GM21526 (cell line): ENCODE data around the gene FHOD3.
"Not testable (repeated sequence)": the region's sequence is repeated elsewhere in the genome, so short reads cannot be mapped to it uniquely, and the experiment has no call there.

Source experiments
- ATAC-seq: cut with Tn5 transposase; IDR thresholded peaks from one replicate; pipeline ENCODE4 v1.9.1; 2021; ENCODE audit warnings: moderate library complexity; ENCODE audit not compliant: unreplicated experiment, low FRiP score

FHOD3 gene

DNA sequence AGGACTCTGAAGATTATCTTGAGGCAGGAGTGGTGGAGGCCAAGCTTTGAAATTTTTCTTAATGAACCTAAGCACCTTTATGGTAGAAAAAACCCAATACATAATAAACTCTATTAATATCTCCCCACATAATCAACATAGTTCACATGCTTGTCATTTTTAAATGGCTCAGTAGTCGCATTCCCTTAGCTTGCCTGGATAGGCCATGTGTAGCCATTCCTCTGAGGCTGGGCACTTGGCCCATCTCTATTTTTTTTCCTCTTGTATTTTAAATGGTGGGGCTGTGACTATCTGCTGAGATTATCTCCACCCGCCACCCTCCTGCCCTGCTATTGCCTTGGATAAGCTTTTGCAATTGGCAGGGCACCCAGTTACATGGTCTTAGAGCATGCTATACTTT, 143.1 kb downstream of the FHOD3 start:
- no peak for ATAC-seq

DNA sequence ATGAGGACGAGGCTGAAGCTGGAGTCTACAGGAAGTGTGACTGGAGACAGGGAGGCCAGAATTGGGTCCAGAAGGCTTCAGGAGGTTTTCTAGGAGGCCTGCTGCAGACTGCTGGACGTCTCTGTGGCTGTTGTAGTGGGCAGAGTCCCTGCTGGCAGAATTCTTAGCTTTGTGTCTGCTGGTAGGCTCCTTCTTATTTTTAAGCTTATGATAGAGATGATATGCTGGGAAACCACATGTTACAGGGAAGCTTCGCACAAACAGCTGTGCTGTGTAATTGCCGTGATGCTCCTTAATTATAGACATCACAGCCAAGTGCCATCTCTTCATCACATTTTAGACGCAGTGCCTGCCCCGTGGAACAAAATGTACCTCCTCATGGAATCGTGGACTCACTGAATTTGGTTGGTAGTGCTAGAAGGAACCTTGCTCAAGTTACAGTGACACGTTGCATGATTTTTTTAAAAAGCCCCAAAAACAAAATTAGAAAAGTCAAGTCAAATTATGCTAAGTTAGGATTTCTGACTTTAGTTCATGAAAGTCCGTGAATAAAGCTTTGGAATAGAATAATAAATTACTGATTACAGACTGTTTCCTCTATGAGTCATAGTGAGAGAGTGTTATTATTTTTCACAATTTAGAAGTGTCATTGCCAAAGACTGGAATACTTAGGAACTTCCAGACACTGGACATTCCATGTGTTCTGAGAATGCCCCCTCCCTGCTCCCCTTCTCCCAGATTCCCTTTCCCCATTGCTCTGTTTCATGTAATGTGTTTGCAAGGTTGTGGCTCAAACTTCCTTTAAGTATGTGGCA, 144.1 kb downstream of the FHOD3 start:
- no peak for ATAC-seq

DNA sequence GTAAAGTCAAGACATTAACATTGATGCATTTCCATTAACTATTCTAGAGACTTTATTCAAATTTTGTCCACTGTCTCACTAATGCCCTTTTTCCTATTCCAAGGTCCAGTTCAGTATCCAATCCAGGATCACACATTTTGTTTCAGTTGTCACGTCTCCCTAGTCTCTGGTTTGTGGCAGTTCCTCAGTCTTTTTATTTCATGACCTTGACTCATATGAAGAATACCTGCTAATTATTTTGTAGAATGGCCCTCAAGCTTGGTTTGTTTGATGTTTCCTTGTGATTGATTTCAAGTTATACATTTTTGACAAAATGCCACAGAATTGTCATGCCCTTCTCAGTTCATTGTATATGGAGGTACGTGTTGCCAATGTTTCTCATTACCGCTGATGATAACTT, 145.2 kb downstream of the FHOD3 start:
- ATAC-seq: no peak

DNA sequence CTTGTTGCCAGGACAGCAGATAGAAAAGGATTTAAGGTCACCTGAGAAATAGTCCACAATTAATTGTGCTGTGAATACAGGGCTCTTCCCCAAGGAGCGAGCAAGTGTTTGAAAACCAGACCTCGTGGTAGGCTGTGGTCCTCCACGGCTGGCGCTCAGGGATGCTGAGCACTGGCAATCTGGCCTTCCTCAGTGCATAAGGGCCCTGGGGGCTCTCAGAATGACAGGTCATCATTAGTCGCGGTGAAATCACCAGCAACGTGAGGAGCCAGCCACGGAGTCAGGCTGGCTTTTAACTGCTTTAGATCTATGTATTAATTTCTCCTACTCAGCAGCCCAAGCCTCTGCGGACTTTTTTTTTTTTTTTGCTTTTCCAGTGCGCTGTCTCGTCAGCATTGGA, 148.5 kb downstream of the FHOD3 start:
- no peak for ATAC-seq

DNA sequence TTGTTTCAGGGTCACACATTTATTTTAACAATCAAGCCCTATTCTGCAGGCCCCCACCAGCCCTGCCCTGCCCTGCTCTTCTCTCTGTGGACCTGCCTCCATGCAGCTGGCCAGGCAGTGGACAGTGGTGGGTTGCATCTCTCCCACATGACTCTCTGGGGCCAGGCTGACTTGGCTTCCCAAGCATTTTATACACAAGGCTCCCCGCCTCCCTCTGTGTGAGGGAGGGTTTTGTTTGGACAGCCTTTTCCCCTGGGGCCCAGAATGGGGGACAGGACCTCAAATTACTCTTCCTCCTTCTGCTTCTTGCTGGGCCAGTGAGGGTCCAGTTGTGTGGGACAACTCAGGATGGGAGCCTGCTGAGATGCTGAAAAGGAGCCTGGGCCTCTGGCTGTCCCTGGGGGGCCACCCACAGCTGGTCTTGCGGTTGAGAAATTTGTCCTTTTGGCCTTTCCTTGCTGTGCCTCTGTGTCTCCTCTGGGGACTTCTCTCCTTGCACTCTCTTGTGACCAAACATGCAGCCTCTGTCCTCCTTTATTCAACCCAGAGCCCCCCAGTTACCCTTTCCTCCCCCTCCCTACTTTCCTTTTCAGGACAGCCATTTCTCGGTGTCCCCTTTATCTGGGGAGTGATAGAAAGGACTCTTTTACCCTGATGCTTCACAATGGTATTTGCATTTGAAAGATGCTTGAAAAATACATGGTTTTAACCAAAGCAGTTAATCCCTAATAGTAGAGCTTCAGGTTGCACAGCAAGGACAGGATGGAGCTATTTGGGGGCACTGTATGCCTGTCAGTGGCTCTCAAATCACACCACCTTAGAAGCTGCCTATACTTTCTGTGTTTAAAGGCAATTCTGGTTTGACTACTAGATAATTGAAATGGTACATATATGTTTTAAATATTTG, 151.1 kb downstream of the FHOD3 start:
- no peak for ATAC-seq

DNA sequence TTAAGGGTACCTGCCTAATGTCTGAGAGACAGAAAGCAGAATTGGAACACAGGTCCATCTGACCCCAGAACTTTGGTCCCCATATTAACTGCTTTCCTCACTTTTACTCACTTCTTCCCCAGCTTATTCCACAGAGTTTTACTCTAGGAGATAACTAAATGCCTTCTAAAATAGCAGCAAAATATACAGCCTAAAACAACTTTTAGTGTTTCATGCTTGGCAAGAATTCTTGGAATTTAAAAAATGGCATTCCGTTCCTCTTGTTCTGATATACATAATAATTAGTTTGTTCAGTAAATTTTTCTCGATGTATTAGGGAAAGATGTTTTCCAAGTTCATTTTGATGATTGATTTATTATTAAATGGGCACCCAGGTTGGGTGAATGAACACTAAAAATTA, 151.9 kb downstream of the FHOD3 start:
- ATAC-seq: no peak

DNA sequence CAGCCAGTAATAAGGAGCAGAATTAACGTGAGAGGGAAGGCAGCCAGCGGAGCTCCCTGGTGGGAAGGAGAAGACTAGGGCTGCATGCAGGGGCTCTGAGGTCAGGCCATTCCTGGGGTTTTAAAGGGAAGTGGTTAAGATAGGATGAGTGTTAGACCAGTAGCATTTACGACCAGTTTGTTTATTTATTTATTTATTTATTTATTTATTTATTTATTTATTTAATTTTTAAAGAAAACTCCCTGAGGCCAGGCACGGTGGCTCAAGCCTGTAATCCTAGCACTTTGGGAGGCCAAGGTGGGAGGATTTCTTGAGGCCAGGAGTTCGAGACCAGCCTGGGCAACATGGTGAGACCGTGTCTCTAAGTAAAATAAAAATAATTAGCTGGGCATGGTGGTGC, 152.8 kb downstream of the FHOD3 start:
- no peak for ATAC-seq

DNA sequence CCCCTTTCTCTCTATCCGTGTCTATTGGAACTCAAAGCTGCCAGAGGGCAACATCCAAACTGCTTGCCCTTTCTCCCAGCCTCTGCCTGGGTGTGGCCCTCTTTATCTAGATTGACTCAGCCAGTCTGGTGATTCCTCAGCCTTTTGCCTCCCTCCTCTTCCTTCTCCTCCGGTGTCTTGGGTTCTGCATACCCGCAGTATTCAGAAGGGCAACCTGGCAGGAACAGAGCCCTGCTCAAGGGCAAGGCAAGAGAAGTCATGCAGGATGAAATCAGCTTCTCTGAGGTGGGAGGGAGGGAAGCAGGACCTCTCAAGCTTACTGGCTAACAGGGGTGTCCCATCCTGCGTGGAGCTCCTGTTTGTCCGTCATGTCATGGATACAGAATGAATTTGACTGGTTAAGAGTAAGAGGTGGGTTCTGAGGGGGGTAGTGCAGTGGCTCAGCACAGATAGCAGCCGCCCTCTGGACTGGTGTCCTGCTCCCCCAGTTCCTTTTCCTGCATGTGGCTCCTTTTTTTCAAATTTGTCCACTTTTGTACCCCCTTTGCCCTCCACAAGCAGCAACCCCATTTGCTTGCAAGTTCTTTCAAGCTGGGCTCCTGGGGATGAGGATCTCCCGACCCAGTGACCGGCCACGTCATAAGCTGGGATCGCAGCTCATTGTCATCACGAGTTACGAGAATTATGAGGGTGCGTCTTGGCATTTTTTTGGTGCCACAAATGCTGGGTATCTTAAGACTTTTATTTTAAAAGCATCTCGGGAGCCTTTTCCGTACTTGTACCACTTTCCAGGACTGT, 154.1 kb downstream of the FHOD3 start:
- ATAC-seq: no peak

DNA sequence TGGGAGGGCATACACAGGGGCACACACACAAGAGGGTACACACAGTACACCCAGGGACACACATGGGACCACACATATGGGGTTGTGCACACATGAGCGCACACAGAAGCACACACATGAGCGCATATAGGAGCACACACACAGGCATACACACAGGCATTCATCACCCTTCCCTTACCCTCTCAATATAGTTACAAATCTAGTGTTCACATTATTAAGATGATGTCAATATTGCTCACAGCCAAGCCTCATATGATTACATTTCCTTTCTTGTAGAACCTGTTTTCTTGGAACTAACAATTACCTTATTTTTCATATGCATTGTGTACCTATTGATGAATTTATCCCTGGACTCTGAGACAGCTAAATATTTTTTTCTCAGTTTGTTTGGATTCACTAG, 156.7 kb downstream of the FHOD3 start:
- ATAC-seq: no peak

DNA sequence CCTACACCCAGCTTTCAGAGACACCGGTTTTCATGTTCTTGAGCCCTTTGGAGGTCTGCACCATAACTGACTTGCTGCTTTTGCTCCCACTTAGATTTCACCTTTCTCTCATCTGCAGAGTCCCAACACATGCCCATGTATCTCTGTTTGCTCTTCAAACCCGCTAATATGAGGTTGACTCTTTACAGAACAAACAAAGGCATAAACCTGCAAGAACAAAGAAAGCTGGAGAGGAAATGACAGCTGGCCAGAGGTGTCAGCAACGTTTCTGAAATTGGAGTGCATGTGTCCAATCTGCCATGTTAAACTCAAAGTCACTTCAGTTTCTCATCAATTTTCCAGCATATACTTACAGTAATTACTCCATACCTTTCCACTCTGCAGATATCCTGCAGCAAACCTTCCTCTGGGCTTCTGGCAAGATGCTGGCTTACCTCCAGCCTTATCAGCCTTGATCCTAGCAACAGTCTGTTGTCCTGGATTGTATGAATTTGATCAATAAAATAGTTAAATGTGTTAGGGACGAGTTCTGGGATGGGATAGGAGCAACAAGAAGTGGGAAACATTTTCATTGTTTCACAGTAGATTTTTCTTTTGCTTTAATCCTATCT, 157.4 kb downstream of the FHOD3 start:
- ATAC-seq: no peak

DNA sequence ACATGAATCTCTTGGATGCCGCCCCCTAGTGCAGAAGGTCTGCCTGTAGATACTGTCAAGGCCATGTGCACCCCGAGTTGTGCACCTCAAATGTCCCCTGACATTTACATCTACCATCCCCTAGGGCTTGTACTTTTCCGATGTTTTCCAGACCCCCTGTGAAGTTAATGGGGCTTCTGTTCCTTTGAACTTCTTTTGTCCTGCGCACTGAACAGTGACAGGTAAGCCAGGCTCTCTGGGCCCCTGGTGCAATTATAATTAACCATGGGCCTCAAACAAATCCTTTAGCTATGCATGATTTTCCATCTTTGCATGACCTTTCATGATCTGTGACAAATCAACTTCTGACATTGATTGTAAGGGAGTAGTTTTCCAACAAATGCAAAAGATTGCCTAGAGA, 158.4 kb downstream of the FHOD3 start:
- no peak for ATAC-seq

DNA sequence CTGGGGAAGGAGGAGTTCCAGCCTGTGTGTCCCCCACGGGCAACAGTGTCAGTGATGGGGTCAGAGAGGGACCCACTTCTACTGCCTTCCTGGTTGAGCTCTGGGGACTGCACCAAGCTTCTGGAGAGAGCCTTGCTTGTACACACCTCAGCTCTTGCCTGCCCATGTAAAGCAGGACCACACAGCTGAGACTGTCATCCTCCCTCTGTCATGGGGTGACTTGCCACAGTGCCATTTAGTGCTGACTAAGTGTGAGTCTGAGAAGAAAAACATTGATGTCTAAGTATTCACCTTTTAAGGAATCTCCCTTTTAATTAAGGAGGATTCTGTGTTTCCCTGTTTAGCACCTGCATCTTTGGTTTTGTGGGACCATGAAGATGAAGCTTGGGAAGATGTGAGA, 159.1 kb downstream of the FHOD3 start:
- no peak for ATAC-seq

DNA sequence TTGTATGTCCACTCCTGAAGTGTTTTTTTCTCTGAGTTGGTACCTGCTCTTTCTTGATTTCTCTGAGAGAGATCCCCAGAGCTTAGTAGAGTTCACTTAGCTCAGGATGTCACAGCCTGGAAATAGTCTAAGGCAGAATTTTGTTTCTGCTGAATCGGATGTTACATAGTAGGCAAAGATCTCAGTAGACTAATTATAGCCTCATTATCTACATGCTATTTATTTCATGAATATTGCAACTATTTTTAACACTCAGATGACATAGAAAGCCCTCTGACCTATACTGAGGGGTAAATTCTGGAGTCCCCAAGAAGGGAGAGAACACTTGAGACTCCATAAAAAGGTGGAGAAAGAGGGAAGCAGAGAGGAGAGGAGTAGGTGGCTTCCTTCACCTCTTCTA, 160.2 kb downstream of the FHOD3 start:
- ATAC-seq: no peak

DNA sequence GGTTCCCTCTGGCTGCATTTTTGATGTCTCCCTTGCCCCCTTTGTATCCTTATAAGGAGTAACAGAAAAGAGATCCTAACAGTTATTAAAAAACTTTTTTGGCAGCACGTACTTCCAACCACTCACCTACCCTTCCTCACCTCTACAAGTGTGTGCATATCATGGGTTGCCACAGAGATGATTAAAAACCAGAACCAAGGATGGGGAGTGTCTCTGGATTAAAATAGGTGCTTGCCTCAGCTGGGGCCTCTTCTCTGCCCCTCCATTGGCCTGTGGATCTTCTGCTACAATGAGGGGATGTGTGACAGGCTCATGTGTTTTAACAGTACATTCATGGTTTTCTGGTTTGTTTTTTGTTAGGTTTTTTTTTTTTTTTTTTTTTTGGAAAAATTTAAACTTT, 160.8 kb downstream of the FHOD3 start:
- ATAC-seq: no peak

DNA sequence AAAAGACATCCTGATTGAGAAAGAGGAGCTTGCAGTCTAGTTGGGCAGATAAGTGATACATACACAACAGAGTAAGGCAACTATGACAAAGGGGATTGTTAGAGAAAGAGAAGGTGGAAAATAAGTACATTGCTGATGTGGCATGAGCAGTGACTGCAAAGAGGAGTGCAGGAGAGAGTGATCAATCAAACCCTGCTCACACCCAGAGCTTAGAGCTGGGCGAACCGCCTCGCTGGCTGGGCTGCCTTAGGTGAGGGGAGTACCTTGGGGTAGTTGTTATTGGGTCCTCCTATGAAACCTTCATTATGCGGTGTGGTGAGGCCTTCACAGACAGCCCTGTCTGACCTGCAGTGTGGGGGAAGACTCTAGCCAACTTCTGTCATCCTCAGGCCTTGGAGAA, 161.7 kb downstream of the FHOD3 start:
- no peak for ATAC-seq

DNA sequence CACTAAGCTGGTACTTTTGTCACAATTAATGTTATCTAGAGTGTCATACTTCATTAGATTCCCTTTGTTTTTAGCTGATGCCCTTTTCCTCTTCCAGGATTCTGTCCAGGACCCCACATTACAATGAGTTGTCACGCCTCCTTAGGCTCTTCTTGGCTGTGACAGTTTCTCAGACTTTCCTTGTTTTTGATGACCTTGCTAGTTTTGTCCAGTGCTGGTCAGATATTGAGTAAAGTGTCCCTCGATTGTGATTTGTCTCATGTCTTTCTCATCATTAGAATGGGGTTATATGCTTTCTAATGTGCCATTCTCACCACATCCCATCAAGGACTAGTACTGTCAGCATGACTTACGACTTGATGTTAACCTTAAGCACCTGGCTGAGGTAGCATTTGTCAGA, 162.3 kb downstream of the FHOD3 start:
- no peak for ATAC-seq

DNA sequence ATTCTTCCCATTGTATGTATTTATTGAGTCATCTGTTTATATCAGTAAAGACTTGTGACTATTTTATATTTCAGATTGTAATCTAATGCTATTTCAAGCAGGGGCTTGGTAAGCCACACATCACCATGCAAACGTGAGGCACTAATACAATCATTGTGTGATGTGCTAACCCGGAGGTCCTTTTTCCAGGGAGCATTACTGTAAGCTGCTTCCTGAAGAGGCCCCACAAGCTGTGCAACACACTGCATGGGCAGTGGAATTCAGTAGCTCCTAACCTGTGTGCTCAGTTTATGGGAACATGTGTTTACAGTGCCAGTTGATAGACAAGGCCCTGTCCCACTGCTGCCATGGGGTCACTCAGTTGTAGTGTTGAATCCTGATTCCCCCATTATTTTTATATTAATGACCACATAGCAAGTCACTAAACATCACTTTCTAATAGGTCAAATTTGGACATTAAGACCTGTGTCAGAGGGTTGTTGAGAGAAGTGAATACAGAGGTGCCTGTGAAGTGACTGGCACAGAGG, 162.9 kb downstream of the FHOD3 start:
- no peak for ATAC-seq

DNA sequence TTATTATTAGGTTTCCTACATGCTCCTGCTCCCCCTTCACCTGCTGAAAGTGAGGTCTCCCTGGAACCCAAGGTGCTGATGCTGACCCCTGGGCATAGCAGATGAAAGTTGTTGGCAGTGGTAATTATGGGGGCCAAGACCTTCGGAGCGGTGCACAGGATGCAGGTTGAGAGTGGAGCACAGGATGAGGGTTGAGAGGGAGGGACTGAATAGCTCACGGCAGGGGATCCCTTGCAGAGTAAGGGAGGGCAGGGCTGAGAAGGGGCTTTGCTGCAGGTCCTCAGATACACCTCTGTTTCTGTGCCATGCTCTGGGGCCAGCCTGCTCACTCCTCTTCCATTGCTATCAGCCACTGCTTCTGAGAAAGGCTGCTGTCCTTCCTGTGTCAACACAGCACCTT, 163.3 kb downstream of the FHOD3 start:
- no peak for ATAC-seq

DNA sequence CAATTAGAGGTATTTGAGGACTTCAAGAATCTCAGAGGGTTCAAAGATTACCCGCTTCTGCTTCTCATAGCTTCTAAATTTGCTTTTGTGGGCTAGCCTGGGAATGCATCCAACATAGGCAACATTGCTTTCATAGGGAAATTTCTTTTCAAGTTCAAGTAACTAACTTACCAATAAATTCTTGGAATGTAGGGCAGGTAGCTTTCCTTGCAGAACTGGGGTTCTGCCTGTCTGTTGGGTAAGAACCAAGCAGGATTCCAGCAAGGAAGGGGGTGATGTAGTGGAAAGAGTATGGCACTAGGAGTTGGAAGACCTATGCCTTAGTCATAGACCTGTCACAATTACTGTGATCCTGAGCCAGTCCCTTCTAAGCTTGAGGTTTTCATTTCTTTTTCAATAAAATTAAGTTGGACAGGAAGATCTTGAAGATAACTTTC, 164.1 kb downstream of the FHOD3 start:
- ATAC-seq: no peak

DNA sequence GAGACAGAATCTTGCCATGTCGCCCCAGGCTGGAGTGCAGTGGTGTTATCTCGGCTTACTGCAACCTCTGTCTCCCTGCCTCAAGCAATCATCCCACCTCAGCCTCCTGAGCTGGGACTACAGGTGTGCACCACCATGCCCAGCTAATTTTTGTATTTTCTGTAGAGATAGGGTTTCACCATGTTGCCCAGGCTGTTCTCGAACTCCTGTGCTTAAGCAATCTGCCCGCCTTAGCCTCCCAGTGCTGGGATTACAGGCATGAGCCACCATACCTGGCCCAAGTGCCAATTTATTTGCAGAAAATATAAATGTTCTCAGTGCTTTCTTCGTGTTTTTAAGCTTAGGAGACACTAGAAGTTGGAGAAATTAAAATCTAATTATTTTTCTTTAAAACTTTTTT, 166.0 kb downstream of the FHOD3 start:
- not testable (repeated sequence) for ATAC-seq
